B cell (primary cell): ENCODE data around the gene JUP.

Experiments
- EZH2 ChIP-seq: IDR thresholded peaks from 2 replicates; pipeline ENCODE4 v1.6.1; 2012; ENCODE audit warnings: borderline replicate concordance, low read depth, mild to moderate bottlenecking, moderate library complexity, low read length; ENCODE audit not compliant: insufficient read depth, poor library complexity, severe bottlenecking
- TF ChIP-seq, protein P1 (sequence below): fragments of 200-600 bp; IDR thresholded peaks from one replicate; pipeline ENCODE4 v1.8.0; 2022; ENCODE audit warnings: antibody characterized with exemption, mild to moderate bottlenecking

DNA sequence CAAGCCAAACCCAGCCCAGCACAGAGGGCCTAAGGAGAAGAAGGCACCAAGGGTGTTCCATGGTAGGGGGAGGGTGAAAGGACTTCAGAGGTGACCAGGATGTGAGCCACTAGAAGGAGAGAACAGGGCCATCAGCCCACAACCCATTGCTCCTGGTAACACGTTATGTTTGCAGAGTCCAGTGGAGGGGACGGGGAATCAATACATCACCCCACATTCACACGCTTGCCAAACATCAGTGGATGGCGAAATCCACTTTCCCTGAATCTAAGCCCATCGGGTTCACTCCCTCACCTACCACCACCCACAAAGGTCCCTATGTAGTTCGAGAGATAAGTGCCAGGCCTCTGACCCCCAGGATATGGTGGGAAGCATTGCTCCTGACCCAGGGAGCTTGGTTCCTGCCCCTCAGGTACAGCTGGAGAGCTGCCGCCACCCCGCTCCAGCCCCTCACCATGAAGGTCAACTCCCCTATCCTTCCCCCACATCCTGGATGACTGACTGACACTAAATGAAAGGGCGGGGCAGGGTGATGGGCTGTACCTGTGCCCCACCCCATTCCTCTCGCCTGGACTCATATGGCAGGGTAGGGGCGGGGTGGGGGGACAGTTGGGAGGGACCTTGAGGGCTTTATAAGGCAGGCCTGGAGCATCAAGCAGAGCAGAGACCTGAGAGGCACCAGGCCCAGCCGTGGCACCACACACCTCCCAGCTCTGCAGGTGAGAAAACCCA lies 74.7 kb downstream of the JUP start, which contains the start of gene GAST:
- no peak for TF ChIP-seq EZH2
- TF ChIP-seq, protein P1, sequence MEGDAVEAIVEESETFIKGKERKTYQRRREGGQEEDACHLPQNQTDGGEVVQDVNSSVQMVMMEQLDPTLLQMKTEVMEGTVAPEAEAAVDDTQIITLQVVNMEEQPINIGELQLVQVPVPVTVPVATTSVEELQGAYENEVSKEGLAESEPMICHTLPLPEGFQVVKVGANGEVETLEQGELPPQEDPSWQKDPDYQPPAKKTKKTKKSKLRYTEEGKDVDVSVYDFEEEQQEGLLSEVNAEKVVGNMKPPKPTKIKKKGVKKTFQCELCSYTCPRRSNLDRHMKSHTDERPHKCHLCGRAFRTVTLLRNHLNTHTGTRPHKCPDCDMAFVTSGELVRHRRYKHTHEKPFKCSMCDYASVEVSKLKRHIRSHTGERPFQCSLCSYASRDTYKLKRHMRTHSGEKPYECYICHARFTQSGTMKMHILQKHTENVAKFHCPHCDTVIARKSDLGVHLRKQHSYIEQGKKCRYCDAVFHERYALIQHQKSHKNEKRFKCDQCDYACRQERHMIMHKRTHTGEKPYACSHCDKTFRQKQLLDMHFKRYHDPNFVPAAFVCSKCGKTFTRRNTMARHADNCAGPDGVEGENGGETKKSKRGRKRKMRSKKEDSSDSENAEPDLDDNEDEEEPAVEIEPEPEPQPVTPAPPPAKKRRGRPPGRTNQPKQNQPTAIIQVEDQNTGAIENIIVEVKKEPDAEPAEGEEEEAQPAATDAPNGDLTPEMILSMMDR, result no peak
